DMS53 treated with DMSO at 0.1 percent for 48 hours (cell line): ENCODE measurements around the gene F11.
"Not testable (repeated sequence)": the region's sequence is repeated elsewhere in the genome, so short reads cannot be mapped to it uniquely, and the experiment has no call there.

Experiments used
- DNase-seq: peaks from one replicate; lab custom pipeline; 2025; ENCODE audit not compliant: unreplicated experiment; lab: John Stamatoyannopoulos, UW

Gene F11

DNA sequence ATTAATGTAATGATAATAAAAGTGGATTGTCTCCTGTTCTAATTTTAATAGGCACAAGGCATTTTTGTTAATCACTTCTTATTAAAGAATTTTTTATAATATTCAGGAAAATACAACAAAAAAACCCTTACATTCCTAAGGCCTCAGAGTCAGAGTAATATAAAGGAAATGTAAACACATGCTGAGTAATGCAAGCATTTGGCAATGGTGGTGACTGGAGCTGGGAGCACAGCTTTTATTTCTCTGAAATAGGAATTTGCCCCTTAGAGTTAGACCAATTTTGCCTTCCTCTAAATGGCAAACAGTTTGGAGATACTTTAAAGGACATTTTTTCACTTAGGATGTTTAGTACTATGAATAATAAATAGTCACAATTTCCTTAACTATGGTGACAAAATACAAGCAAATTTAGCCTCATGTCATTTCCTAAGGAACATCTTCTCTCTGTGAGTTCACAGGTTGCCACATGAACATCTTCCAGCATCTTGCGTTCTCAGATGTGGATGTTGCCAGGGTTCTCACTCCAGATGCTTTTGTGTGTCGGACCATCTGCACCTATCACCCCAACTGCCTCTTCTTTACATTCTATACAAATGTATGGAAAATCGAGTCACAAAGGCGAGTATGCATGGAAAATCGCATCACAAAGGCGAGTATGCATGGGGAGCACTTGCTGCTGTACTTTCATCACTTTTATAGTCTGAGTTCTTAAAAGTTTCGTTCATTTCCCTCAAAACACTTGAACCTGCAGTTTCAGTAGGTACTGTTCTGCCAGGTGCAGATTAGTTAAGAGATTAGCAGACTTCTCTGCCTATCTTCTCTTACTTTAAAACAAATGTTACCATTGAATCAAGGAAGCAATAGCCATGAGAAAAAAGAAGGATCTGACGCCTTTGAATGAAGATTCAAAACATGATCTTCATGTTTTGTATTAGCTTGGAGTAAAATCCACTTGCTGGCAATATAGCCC lies 15.9 kb upstream of the F11 start:
- no peak for DNase-seq

DNA sequence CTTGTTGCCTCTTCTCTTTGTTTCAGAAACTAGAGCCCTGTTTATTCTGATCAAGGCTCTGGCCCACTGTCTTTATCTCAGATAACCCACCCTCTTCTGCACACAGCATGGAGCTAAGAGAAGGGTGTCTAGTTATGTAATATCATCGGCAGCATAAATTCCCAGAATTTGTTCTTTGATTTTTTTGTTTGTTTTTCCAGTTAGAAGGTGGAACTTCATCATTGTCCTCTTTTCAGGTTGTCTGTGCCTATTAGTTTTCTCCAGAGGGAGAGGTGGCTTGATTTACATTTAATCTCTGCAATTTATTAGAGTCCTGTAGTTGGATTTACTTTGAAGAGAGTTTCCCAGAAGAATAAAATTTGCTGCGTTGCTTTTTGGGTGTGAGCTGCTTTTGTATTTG lies 15.2 kb upstream of the F11 start:
- DNase-seq, result no peak

DNA sequence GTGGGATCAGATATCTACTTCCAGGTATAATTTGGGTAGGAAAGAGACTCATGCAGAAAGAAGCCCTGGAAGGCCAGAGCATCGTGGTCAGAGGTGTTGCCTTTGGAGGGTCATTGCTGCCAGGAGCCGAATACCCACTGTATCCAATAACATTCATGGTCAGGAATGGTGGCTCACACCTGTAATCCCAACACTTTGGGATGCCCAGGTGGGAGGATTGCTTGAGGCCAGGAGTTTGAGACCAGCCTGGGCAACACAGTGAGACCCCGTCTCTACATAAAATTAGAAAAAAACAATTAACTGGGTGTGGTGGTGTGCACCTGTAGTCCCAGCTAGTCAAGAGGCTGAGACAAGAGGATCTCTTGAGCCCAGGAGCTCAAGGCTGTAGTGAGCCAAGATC lies 10.9 kb upstream of the F11 start:
- no peak for DNase-seq

DNA sequence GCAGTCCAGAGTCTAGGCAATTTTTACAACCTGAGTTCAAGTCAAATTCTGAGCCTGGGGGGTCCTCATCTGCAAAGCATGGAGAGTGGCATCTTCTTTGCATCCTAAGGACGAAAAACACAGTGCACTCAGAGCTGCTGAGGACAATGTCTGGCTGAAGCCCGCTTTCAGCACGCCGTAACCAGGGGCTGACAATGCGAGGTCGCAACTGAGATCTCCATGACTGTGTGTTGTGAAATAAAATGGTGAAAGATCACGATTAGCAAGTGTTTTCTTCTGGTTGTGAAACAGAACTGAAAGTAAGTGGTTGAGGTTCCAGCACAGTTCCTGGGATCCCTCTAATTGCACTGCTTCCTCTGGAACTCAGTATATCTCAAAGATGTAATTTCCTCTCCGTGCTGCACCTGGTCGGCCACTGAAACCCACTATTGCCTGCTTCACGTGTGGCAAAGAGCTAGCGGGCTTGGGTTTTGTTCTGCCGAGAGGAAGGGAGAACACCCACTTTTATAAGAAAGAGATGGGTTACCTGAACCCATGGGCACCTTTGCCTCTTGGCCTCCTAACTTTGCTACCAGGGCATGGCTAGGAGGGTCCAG lies 7.7 kb upstream of the F11 start:
- DNase-seq, result no peak

DNA sequence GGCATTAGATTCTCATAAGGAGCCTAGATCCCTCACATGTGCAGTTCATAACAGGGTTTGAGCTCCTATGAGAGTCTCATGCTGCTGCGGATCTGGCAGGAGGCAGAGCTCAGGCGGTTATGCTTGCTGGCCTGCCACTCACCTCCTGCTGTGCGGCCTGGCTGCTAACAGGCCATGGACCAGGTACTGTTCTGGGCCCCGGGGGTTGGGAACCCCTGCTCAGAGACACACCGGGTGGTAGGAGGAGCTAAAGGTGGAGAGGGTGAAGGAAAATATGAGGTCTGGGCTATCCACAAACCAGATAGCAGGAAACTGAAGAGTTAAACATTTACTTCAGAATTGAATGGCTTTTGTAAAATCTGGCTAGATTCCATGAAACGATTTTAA lies 5.9 kb upstream of the F11 start:
- no peak for DNase-seq

DNA sequence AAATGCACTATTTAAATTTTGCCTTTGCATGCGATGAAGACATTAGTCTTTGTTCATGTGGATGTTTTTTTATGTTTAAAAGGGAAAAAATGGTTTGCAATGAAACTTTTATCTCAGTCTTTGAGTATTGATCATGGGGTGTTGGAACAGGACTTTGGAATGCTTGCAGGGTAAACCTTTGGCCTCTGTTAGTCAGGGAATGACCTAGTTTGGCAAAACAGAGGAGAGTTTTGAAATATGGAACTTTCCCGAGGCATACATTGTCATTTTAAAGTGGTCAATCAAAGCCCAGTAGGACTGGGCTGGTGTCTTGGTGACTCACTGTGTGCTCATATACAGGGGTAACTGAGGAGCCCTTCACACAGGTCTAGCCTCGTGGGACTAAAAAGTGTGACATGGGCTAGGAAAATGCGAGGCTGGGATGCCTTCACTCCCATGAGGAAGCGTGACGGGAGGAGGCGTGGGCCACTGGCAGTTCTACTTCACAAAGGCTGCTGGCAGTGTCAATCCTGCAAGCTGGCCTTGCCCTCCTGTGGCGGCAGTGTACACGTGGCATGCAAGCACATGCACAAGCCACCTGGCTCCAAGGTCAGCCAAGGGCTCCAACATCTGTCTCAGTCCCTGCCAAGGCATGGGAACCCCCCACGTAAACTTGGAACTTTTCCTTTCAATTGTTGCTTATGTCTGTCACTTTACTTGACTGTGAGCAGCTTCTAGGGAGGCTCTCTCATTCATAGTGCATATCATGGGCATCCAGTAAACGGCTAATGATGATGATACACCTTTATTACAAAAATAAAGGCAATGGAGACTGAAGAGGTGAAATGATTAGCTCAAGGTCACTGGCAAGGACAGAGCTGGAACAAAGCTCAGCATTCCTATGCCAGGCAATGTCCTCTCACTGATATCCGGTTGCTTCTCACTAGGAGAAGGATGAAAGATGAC lies 5.2 kb upstream of the F11 start:
- DNase-seq, result no peak

DNA sequence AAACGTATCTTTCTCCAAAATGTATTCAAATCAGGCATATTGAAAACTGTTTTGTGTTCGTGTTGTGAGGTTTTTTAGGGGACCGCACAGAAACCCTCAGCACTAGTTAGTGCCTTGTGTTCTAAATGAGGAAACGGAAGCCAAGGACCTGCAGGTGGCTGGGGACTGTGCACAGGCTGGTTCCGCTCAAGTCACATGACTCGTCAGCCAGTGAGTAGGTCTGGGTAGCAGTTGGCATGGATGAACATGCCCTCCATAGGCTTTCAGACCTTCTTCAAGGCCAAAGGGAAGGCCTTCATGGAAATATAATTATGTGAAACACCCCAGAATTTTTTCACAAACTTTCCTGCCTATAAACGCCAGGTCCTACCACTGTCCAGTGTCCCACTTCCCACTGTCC lies 1.3 kb upstream of the F11 start:
- DNase-seq, result no peak

DNA sequence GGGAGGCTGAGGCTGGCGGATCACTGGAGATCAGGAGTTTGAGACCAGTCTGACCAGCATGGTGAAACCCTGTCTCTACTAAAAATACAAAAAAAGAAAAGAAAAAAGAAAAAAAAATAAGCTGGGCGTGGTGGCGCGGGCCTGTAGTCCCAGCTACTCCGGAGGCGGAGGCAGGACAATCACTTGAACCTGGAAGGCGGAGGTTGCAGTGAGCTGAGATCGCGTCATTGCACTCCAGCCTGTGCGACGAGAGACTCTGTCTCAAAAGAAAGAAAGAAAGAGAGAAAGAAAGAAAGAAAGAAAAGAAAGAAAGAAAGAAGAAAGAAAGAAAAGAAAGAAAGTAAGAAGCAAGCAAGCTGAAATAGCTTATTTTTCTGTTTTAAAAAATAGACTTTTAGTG lies 739 bp upstream of the F11 start:
- DNase-seq, result not testable (repeated sequence)

DNA sequence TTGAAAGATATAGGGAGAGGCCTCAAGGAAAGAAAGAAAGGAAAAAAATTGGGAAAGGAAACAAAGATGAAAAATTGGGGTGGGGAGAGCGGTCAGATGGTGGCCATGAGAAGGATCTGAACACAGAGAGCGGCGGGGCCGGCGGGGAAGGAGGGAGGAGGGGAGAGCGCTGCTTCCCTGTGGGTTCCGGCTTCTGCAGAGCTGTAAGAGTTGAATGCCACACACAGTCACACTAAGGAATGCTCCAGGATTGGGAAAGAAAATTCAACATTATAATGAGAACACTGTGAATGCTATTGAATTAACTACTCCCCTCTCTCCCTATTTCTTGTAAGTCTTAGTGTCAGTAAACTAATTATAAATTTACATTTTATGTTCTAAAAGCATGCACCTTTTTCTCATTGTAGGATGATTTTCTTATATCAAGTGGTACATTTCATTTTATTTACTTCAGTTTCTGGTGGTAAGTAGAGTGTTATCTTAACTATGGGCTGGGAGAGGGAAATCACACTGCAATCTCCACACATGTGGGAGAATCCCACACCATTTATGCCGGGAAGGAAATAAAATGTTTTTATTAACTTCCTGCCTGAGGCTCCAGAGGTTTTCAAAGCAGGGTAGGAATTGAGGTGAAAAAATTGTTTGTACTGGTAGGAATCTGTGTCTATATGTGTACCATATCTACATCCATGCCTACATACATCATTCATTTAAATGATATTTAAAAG lies 904 bp downstream of the F11 start:
- no peak for DNase-seq

DNA sequence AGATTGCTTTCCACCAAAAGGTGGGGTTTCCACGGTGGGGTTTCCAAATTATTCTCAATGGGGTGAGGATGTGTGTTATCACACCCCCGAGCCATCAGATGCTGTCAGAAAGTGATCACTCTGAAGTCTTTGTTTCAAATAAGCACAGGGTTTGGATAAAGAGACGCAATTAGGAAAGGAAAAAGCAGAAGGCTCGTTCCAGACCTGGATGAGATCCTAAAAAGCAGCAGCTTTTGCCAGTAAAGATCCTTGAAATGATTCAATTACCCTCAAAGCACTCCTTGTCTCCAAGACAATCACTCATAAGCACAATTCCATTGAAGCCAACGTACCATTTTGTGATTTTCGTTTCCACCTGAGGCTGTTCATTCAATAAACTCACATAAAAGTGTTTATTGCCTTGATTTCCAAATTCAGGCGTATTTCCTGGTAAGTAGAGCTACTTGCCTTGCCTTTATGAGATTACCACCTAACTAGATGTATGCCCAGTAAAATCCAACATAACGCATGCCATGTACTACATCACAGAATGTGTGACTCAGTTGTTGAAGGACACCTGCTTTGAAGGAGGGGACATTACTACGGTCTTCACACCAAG lies 5.2 kb downstream of the F11 start:
- DNase-seq, result no peak

DNA sequence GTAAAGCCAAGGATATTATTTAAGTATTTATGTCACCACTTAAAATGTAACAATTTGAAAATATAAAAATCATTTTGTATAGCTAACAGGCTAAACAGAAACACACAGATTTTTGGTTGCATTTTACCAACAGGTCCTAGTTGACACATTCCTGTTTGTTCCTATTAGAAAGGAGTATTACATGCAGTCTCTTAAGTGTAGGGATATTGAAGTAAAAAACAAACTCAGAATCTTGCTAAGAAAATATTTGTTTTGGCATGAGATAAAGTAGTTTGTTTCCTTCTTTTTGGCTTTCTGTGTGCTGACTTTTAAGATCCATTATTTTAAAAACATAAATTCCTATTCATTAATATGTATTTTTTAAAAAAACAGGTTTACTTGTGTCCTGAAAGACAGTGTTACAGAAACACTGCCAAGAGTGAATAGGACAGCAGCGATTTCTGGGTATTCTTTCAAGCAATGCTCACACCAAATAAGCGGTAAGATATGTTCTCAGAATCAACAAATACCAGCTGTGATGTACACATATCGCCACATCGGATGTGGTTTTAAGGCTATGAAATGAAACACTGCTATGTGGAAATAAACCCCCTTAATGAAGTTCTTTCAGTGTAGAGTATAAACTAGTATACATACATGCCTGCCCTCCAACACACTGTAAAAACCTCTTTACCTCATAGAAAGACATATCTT lies 6.9 kb downstream of the F11 start:
- DNase-seq, result no peak

DNA sequence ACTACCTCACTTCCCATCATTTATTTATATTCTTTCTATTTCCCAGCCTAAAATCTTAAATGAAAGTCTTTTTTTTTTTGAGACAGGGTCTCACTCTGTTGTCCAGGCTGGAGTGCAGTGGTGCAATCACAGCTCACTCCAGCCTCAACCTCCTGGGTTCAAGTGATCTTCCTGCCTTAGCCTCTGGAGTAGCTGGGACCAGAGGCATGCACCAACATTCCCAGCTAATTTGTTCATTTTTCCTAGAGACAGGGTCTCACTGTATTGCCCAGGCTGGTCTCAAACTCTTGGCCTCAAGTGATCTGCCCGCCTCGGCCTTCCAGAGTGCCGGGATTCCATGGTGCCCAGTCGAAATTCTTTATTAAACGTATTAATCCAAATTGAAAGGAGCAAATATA lies 7.4 kb downstream of the F11 start:
- not testable (repeated sequence) for DNase-seq

DNA sequence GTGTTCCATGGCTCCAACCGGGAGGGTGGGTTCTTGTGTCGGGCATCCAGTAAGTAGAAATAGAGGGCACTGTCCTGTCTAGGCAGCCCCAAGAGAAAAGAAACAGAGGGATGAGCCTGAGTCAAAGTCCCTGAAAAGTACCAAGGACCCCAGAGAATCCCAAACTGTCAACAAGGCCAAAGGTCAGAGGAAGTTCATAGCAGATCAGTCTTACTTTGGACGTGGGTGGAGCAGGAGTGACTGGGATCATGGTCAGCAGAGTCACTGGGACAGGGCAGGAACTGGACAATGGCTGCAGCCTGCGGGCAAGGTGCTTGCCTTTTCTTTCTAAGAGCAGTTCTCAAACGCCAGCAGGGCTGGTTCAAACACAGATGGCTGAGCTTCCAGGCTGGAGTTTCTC lies 17.3 kb downstream of the F11 start:
- DNase-seq, result no peak

DNA sequence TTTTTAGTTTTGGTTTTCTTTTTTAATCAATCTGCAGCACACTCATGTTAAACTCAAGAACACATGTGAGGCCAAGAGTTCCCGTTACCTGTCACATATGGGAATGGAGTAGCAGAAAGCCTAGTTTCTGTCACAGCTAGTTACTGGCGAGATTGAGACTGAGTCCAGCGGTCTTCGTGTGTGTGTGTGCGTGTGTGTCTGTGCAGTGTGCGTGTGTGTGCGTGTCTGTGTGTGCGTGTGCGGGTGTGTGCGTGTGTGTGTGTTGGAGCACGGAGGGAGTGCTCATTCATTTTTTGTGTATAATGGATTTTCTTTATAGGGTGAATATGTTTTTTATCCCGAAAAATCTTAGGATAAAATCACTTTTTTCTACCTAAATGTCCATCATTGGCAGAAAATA lies 19.2 kb downstream of the F11 start:
- DNase-seq, result no peak

DNA sequence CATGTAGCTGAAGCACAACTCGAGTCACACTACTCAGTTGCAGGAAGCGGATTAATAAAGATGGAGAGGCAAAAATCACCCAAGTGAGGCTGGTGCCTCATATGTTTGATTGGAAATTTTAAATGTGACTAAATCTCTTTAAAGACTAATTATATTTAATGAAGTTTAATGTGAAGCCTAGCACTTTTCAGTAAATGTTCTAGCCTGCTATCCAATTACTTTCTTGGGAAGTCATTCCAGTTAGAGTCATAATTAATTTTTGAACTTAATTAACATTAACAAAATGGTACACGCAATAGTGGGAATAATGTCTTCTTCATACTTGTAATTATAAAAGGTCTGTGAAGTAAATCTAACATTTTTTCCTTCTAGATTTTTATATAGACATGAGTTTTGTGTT lies 20.6 kb downstream of the F11 start:
- no peak for DNase-seq

DNA sequence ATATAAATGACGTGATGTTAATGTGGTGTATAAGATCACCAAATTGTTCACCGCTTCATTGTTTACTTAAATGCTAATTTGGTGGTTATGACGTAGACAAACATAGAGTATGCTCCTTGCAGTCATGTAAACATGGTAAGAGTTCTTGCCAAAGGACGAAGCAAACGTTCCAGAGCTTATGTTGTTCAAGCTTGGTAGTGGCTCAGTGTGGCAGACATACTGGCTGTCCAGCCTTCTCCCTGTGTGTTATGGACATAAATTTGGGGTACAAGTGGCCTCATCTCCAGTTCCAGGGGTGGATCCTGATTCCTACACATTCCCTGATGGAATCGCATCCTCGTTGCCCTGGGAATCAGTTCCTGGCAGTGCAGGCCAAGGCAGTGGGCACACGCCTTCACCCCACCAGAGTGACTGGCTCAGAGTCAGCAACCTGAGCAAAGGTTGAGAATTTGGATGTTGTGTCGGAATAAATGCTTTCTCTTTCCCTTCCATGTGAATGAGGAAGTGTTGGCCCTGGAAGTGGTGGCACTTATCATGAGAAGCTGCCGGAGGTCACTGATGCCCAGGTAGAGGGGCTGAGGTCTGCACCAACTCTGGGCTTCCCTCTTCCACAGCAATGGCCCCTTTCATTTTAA lies 25.4 kb downstream of the F11 start:
- no peak for DNase-seq

DNA sequence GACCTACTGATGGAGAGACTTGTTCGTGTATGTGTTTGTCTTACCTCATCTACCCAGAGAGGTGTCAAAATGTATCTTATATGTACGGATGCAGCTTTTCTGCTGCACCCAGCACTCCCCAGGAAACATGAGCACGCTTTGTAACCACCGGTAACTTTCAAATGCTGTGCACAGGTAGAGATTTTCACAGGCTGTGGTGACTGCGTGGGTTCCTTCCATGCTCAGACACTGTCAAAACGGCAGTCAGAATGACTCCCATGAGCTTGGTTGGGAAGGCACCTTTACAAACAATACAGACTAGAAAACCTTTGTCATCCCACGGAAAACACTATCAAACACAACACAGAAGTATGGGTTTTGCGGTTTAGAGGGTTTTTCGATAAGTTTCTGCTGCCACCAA lies 28.2 kb downstream of the F11 start:
- no peak for DNase-seq

DNA sequence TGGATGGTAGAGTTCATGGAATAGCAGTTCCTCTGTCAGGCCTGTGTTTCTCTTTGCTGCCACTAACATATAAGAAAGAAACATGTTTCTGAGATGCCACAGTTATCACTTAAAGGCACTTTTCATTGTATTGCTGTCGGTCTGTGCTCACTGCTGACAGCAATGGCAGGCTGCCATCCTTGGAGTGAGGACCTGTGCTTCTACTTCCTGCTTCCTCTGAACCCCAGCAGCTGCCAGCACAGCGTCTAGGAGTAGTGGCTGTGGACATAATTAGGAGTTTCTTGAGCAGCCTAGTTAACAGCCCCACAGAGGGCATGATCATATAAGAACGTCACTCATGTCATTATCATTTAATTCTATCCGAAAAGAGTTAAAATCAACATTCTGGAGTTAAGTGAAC lies 30.5 kb downstream of the F11 start:
- DNase-seq, result no peak

DNA sequence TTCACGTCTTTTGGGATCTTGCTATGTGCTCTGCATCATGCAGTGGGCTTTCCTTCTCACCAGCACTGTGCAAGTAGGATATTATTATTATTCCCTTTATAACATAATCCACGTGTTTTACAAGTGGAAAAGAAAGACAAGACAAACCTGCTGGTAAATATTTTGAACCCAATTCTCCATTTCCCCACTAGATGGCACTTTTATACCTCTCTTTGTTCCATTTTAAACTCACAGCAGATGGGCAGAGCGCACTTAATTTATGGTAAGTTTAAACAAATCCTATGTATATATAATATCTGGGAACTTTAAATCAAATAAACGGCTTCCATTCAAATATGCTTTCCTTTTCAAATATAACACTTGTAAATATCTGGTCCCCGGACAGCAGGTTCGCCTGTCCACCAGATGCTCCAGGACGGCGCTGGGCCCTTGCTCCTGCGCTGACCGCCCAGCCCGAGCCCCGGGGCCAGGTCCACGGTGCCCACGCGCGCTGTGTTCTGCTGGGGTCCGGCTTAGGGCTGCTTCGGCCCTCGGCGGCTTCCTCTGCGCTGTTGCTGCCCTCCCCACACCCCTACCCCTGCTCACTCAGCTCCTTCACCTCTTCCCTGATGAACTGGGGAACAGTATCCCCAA lies 31.1 kb downstream of the F11 start:
- DNase-seq, result peak; percentile 33
